ENCODE results near the gene SLC16A6. TPM values are rescaled to one million over a fixed set of nuclear protein-coding genes. Genes with fewer than 3 reads are reported as not detected.

The SLC16A6 gene
- total and polyA plus RNA-seq, 7 experiments from 2014 or later = 0.74 to 12.5 (median 5.8) TPM

- no peak for ATAC-seq
Measured at GRCh38 chr17:68295086-68295485, 4.2 kb upstream of the SLC16A6 start.

GRCh38 chr17:68294617-68295016 is 3.7 kb upstream of the SLC16A6 start:
- Histone ChIP-seq H3K27me3 (ENCODE audit: control insufficient read depth in 2 of 2, insufficient read depth in 2 of 2, low read length in 2 of 2) (no peaks in the 10 kb centered on the region), H3K4me1 (ENCODE audit: control insufficient read depth in 2 of 2, insufficient read depth in 2 of 2, low read length in 2 of 2) (peaks cover 54 to 58% of the 10 kb centered on the region in 2 donors), H3K9me3 (ENCODE audit: control insufficient read depth in 2 of 3, low read length in 3 of 3) (no peaks in the 10 kb centered on the region), H3K36me3 (ENCODE audit: control insufficient read depth in 2 of 3, insufficient read depth in 3 of 3, low read length in 3 of 3) (no peaks in the 10 kb centered on the region), H3K4me3 (ENCODE audit: low read length) (no peak overlapping the region), H3K27ac (ENCODE audit: low read depth, low read length) (no peak overlapping the region)
- ChIA-PET POLR2A (interaction anchor here (1.3 to 6.7 kb wide), 3 partner anchors 53 to 105 kb away, joined by 6 to 84 read pairs (median 26); no protein-coding TSS in a partner anchor), CTCF (interaction anchor here (0.7 kb wide), 1 partner anchor 137 kb away, joined by 3 read pairs; no protein-coding TSS in a partner anchor)
- Mint-ChIP-seq H3K9me3 (peaks cover 0 to 3% (median 0%) of the 10 kb centered on the region in 11 donors), H3K4me1 (peaks cover 35 to 82% (median 64%) of the 10 kb centered on the region in 7 donors), H3K36me3 (peaks cover 0 to 10% (median 0%) of the 10 kb centered on the region in 5 donors), H3K4me3 (peak overlapping the region in 7 of 10 donors; percentile 21 to 63 (median 54)), H3K27me3 (peaks cover 0 to 19% (median 0%) of the 10 kb centered on the region in 5 donors), H3K27ac (peak overlapping the region in 8 of 9 donors; percentile 42 to 89 (median 68))
- intact Hi-C loops (cut with micrococcal nuclease) = loop anchor here (5.0 kb wide), 2 partner anchors 32 to 467 kb away; partner anchors contain the start of gene BPTF (in 1 of the 2)
- no peak for ATAC-seq
- DNase-seq = no peak

More at GRCh38 chr17:68295086-68295485, 4.2 kb upstream of the SLC16A6 start:
- DNase-seq = no peak
- H3K4me3 ChIP-seq (ENCODE audit: low read length) = no peak overlapping the region
- Mint-ChIP-seq H3K27ac (peak overlapping the region; percentile 42 to 89 (median 63)), H3K36me3 (peaks cover 0 to 8% (median 0%) of the 10 kb centered on the region in 5 donors), H3K9me3 (peaks cover 0 to 3% (median 0%) of the 10 kb centered on the region in 11 donors), H3K4me1 (peaks cover 35 to 80% (median 60%) of the 10 kb centered on the region in 7 donors), H3K27me3 (peaks cover 0 to 20% (median 0%) of the 10 kb centered on the region in 5 donors), H3K4me3 (peak overlapping the region in 6 of 10 donors; percentile 21 to 63 (median 54))
- ChIA-PET POLR2A (no interaction called here), CTCF (no interaction called here)
- H3K27ac ChIP-seq (ENCODE audit: low read depth, low read length) = no peak overlapping the region
- H3K9me3 ChIP-seq (ENCODE audit: control insufficient read depth in 2 of 3, low read length in 3 of 3) = no peaks in the 10 kb centered on the region
- peaks cover 50 to 57% of the 10 kb centered on the region in 2 donors for H3K4me1 ChIP-seq (ENCODE audit: control insufficient read depth in 2 of 2, insufficient read depth in 2 of 2, low read length in 2 of 2)
- intact Hi-C loops (cut with micrococcal nuclease) = loop anchor here in 1 of 2 donors (5.0 kb wide), 1 partner anchor 33 kb away; no protein-coding TSS in a partner anchor
- no peaks in the 10 kb centered on the region for H3K36me3 ChIP-seq (ENCODE audit: control insufficient read depth in 2 of 3, insufficient read depth in 3 of 3, low read length in 3 of 3)
- no peaks in the 10 kb centered on the region for H3K27me3 ChIP-seq (ENCODE audit: control insufficient read depth in 2 of 2, insufficient read depth in 2 of 2, low read length in 2 of 2)

GRCh38 chr17:68294196-68294555 is 3.2 kb upstream of the SLC16A6 start:
- Histone ChIP-seq H3K9me3 (ENCODE audit: control insufficient read depth in 2 of 3, low read length in 3 of 3) (no peaks in the 10 kb centered on the region), H3K4me3 (ENCODE audit: low read length) (no peak overlapping the region), H3K4me1 (ENCODE audit: control insufficient read depth in 2 of 2, insufficient read depth in 2 of 2, low read length in 2 of 2) (peaks cover 59 to 62% of the 10 kb centered on the region in 2 donors), H3K27ac (ENCODE audit: low read depth, low read length) (no peak overlapping the region), H3K27me3 (ENCODE audit: control insufficient read depth in 2 of 2, insufficient read depth in 2 of 2, low read length in 2 of 2) (no peaks in the 10 kb centered on the region), H3K36me3 (ENCODE audit: control insufficient read depth in 2 of 3, insufficient read depth in 3 of 3, low read length in 3 of 3) (no peaks in the 10 kb centered on the region)
- H3K4me3 Mint-ChIP-seq = peak overlapping the region in 3 of 10 donors; percentile 25 to 42 (median 34)
- ChIA-PET CTCF (interaction anchor here (0.7 to 0.9 kb wide), 2 partner anchors 138 to 139 kb away, joined by 3 read pairs; no protein-coding TSS in a partner anchor), POLR2A (interaction anchor here (0.7 to 6.7 kb wide), 5 partner anchors 53 to 138 kb away, joined by 3 to 84 read pairs (median 26); no protein-coding TSS in a partner anchor)
- peak overlapping the region in 5 of 9 donors; percentile 49 to 87 (median 76) for H3K27ac Mint-ChIP-seq
- H3K9me3 Mint-ChIP-seq = peaks cover 0 to 3% (median 0%) of the 10 kb centered on the region in 11 donors
- ATAC-seq (no peak), DNase-seq (no peak)
- H3K27me3 Mint-ChIP-seq = peaks cover 0 to 16% (median 0%) of the 10 kb centered on the region in 5 donors
- H3K36me3 Mint-ChIP-seq = peaks cover 0 to 10% (median 0%) of the 10 kb centered on the region in 5 donors
- H3K4me1 Mint-ChIP-seq = peaks cover 32 to 82% (median 67%) of the 10 kb centered on the region in 7 donors
- intact Hi-C loops (cut with micrococcal nuclease) = loop anchor here in 1 of 2 donors (5.0 kb wide), 1 partner anchor 467 kb away; the partner anchor contains the start of gene BPTF

- Mint-ChIP-seq H3K4me1 (peaks cover 36 to 82% (median 71%) of the 10 kb centered on the region in 7 donors), H3K9me3 (peaks cover 0 to 3% (median 0%) of the 10 kb centered on the region in 11 donors), H3K4me3 (peak overlapping the region in 2 of 10 donors; percentile 42 to 97), H3K27me3 (peaks cover 0 to 16% (median 0%) of the 10 kb centered on the region in 5 donors), H3K36me3 (peaks cover 0 to 12% (median 0%) of the 10 kb centered on the region in 5 donors), H3K27ac (peak overlapping the region in 4 of 9 donors; percentile 39 to 87 (median 62))
- intact Hi-C loops (cut with micrococcal nuclease) = loop anchor here in 1 of 2 donors (2.0 to 5.0 kb wide), 3 partner anchors 113 to 466 kb away; partner anchors contain the start of gene BPTF
- DNase-seq (no peak), ATAC-seq (no peak)
- no peaks in the 10 kb centered on the region for H3K9me3 ChIP-seq (ENCODE audit: control insufficient read depth in 2 of 3, low read length in 3 of 3)
- H3K36me3 ChIP-seq (ENCODE audit: control insufficient read depth in 2 of 3, insufficient read depth in 3 of 3, low read length in 3 of 3) = no peaks in the 10 kb centered on the region
- ChIA-PET CTCF (interaction anchor here (0.7 to 0.9 kb wide), 2 partner anchors 138 to 140 kb away, joined by 3 read pairs; no protein-coding TSS in a partner anchor), POLR2A (interaction anchor here (0.7 to 6.7 kb wide), 7 partner anchors 16 to 138 kb away, joined by 3 to 84 read pairs (median 12); no protein-coding TSS in a partner anchor)
- peaks cover 62 to 66% of the 10 kb centered on the region in 2 donors for H3K4me1 ChIP-seq (ENCODE audit: control insufficient read depth in 2 of 2, insufficient read depth in 2 of 2, low read length in 2 of 2)
- H3K27me3 ChIP-seq (ENCODE audit: control insufficient read depth in 2 of 2, insufficient read depth in 2 of 2, low read length in 2 of 2) = no peaks in the 10 kb centered on the region
- no peak overlapping the region for H3K27ac ChIP-seq (ENCODE audit: low read depth, low read length)
- no peak overlapping the region for H3K4me3 ChIP-seq (ENCODE audit: low read length)
Measured at GRCh38 chr17:68293490-68294195, 2.7 kb upstream of the SLC16A6 start.

GRCh38 chr17:68292689-68293040 is 1.7 kb upstream of the SLC16A6 start:
- DNase-seq = no peak
- peak overlapping the region; percentile 83 to 99 (median 91) for H3K27ac Mint-ChIP-seq
- H3K4me1 Mint-ChIP-seq = peaks cover 44 to 79% (median 69%) of the 10 kb centered on the region in 7 donors
- Histone ChIP-seq H3K4me1 (ENCODE audit: control insufficient read depth in 2 of 2, insufficient read depth in 2 of 2, low read length in 2 of 2) (peaks cover 58% of the 10 kb centered on the region in 2 donors), H3K4me3 (ENCODE audit: low read length) (peak overlapping the region; percentile 92), H3K36me3 (ENCODE audit: control insufficient read depth in 2 of 3, insufficient read depth in 3 of 3, low read length in 3 of 3) (no peaks in the 10 kb centered on the region), H3K27ac (ENCODE audit: low read depth, low read length) (peak overlapping the region; percentile 95), H3K9me3 (ENCODE audit: control insufficient read depth in 2 of 3, low read length in 3 of 3) (no peaks in the 10 kb centered on the region), H3K27me3 (ENCODE audit: control insufficient read depth in 2 of 2, insufficient read depth in 2 of 2, low read length in 2 of 2) (no peaks in the 10 kb centered on the region)
- POLR2A ChIA-PET = interaction anchor here (0.6 to 6.7 kb wide), 33 partner anchors 9 to 468 kb away, joined by 3 to 84 read pairs (median 8); partner anchors contain the start of genes AMZ2 and WIPI1
- CTCF ChIA-PET = interaction anchor here (1.0 to 2.2 kb wide), 4 partner anchors 53 to 139 kb away, joined by 3 to 9 read pairs (median 5); no protein-coding TSS in a partner anchor
- intact Hi-C loops (cut with micrococcal nuclease) = loop anchor here (1.0 to 5.0 kb wide), 9 partner anchors 29 to 1035 kb away; partner anchors contain the start of genes WIPI1 (in 2 of the 2), ABCA5 (in 1 of the 2) and BPTF (in 1 of the 2)
- H3K27me3 Mint-ChIP-seq = peaks cover 0 to 16% (median 0%) of the 10 kb centered on the region in 5 donors
- no peak for ATAC-seq
- H3K36me3 Mint-ChIP-seq = peaks cover 0 to 17% (median 0%) of the 10 kb centered on the region in 5 donors
- H3K4me3 Mint-ChIP-seq = peak overlapping the region; percentile 82 to 100 (median 88)
- H3K9me3 Mint-ChIP-seq = peaks cover 0 to 3% (median 0%) of the 10 kb centered on the region in 11 donors
